ENCODE measurements around the gene BAHD1. TPM values are rescaled to one million over a fixed set of nuclear protein-coding genes. Genes with fewer than 3 reads are reported as not detected.

Gene BAHD1
- polyA plus RNA-seq, 3 donors, result 0.67 to 8.9 (median 0.79) TPM

DNA sequence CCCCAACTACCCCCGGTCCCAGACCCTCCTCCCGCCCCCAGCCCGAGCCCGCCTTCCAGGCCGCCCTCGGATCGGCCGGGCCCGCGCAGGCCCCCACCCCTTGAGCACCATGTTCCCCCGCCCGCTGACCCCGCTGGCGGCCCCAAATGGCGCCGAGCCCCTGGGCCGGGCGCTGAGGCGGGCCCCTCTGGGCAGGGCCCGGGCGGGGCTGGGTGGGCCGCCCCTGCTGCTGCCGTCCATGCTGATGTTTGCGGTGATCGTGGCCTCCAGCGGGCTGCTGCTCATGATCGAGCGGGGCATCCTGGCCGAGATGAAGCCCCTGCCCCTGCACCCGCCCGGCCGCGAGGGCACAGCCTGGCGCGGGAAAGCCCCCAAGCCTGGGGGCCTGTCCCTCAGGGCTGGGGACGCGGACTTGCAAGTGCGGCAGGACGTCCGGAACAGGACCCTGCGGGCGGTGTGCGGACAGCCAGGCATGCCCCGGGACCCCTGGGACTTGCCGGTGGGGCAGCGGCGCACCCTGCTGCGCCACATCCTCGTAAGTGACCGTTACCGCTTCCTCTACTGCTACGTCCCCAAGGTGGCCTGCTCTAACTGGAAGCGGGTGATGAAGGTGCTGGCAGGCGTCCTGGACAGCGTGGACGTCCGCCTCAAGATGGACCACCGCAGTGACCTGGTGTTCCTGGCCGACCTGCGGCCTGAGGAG is 30.5 kb downstream of the BAHD1 start:
- WGBS (ENCODE audit: insufficient coverage), result under 1% methylated on average over 55 of the region's 60 CpGs
- Histone ChIP-seq H3K9ac (ENCODE audit: insufficient read depth, low read length, poor library complexity, severe bottlenecking) (peak overlapping the region; percentile 77), H3K4me3 (replicated peaks in 1 of 3; ENCODE audit: low read depth in 2 of 3, low read length in 3 of 3) (peak overlapping the region; percentile 52 to 91 (median 62)), H2AFZ (ENCODE audit: insufficient read depth, low read depth, low read length, poor library complexity, severe bottlenecking) (peak overlapping the region; percentile 94), H3K79me2 (ENCODE audit: insufficient read depth, low read length) (peaks cover 10% of the 10 kb centered on the region), H3K9me3 (replicated peaks in 1 of 2; ENCODE audit: control insufficient read depth in 1 of 2, insufficient read depth in 1 of 2, low read length in 2 of 2) (no peaks in the 10 kb centered on the region), H3K4me1 (ENCODE audit: control insufficient read depth in 1 of 2, insufficient read depth in 2 of 2, low read length in 2 of 2) (peaks cover 13 to 27% of the 10 kb centered on the region in 2 donors), H3K36me3 (replicated peaks in 1 of 2; ENCODE audit: control insufficient read depth in 1 of 2, insufficient read depth in 2 of 2, low read length in 2 of 2) (peaks cover 0 to 4% of the 10 kb centered on the region in 2 donors), H3K27ac (ENCODE audit: low read depth in 1 of 2, low read length in 2 of 2) (peak overlapping the region in 1 of 2 donors; percentile 75), H3K4me2 (replicated peaks; ENCODE audit: extremely low read depth, low read length, poor library complexity, severe bottlenecking) (peak overlapping the region; percentile 97), H4K20me1 (ENCODE audit: insufficient read depth, low read length) (no peaks in the 10 kb centered on the region), H3K27me3 (ENCODE audit: control insufficient read depth in 2 of 2, insufficient read depth in 2 of 2, low read length in 2 of 2) (no peaks in the 10 kb centered on the region)
- Mint-ChIP-seq H3K4me1 (peaks cover 27% of the 10 kb centered on the region), H3K27ac (peak overlapping the region; percentile 66 to 89 (median 72)), H3K9me3 (peaks cover 0 to 2% (median 0%) of the 10 kb centered on the region in 7 donors), H3K27me3 (ENCODE audit: low read depth in 3 of 3) (peaks cover 2 to 5% (median 4%) of the 10 kb centered on the region in 3 donors), H3K36me3 (peaks cover 5 to 15% of the 10 kb centered on the region in 2 donors), H3K4me3 (peak overlapping the region; percentile 87 to 93)
- DNase-seq, result peak in 2 of 3 donors; percentile 24 to 40
- TF ChIP-seq, protein P1, sequence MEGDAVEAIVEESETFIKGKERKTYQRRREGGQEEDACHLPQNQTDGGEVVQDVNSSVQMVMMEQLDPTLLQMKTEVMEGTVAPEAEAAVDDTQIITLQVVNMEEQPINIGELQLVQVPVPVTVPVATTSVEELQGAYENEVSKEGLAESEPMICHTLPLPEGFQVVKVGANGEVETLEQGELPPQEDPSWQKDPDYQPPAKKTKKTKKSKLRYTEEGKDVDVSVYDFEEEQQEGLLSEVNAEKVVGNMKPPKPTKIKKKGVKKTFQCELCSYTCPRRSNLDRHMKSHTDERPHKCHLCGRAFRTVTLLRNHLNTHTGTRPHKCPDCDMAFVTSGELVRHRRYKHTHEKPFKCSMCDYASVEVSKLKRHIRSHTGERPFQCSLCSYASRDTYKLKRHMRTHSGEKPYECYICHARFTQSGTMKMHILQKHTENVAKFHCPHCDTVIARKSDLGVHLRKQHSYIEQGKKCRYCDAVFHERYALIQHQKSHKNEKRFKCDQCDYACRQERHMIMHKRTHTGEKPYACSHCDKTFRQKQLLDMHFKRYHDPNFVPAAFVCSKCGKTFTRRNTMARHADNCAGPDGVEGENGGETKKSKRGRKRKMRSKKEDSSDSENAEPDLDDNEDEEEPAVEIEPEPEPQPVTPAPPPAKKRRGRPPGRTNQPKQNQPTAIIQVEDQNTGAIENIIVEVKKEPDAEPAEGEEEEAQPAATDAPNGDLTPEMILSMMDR (IDR thresholded peaks at IDR 0.05), result no peak
- intact Hi-C loops (cut with micrococcal nuclease), result no loop called here

DNA sequence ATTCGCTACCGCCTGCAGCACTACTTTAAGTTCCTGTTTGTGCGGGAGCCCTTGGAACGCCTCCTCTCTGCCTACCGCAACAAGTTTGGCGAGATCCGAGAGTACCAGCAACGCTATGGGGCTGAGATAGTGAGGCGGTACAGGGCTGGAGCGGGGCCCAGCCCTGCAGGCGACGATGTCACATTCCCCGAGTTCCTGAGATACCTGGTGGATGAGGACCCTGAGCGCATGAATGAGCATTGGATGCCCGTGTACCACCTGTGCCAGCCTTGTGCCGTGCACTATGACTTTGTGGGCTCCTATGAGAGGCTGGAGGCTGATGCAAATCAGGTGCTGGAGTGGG is 31.0 kb downstream of the BAHD1 start:
- DNase-seq, result peak in 1 of 3 donors; percentile 39
- H3K27ac Mint-ChIP-seq, result peak overlapping the region; percentile 66 to 89 (median 72)
- H3K4me3 Mint-ChIP-seq, result peak overlapping the region; percentile 87 to 93
- H2AFZ ChIP-seq (ENCODE audit: insufficient read depth, low read depth, low read length, poor library complexity, severe bottlenecking), result peak overlapping the region; percentile 94
- H3K36me3 ChIP-seq (replicated peaks in 1 of 2; ENCODE audit: control insufficient read depth in 1 of 2, insufficient read depth in 2 of 2, low read length in 2 of 2), result no peaks in the 10 kb centered on the region
- peak overlapping the region; percentile 77 for H3K9ac ChIP-seq (ENCODE audit: insufficient read depth, low read length, poor library complexity, severe bottlenecking)
- H3K4me2 ChIP-seq (replicated peaks; ENCODE audit: extremely low read depth, low read length, poor library complexity, severe bottlenecking), result peak overlapping the region; percentile 97
- H3K27ac ChIP-seq (ENCODE audit: low read depth in 1 of 2, low read length in 2 of 2), result peak overlapping the region in 1 of 2 donors; percentile 75
- H3K4me1 Mint-ChIP-seq, result peaks cover 22% of the 10 kb centered on the region
- 5% methylated on average over 16 of the region's 16 CpGs for WGBS (ENCODE audit: insufficient coverage)
- no peaks in the 10 kb centered on the region for H3K27me3 ChIP-seq (ENCODE audit: control insufficient read depth in 2 of 2, insufficient read depth in 2 of 2, low read length in 2 of 2)
- H3K27me3 Mint-ChIP-seq (ENCODE audit: low read depth in 3 of 3), result peaks cover 2 to 5% (median 4%) of the 10 kb centered on the region in 3 donors
- H3K4me3 ChIP-seq (replicated peaks in 1 of 3; ENCODE audit: low read depth in 2 of 3, low read length in 3 of 3), result peak overlapping the region; percentile 52 to 91 (median 62)
- no peaks in the 10 kb centered on the region for H3K9me3 ChIP-seq (replicated peaks in 1 of 2; ENCODE audit: control insufficient read depth in 1 of 2, insufficient read depth in 1 of 2, low read length in 2 of 2)
- intact Hi-C loops (cut with micrococcal nuclease), result no loop called here
- H3K36me3 Mint-ChIP-seq, result peaks cover 2 to 12% of the 10 kb centered on the region in 2 donors
- no peaks in the 10 kb centered on the region for H4K20me1 ChIP-seq (ENCODE audit: insufficient read depth, low read length)
- peaks cover 10% of the 10 kb centered on the region for H3K79me2 ChIP-seq (ENCODE audit: insufficient read depth, low read length)
- peaks cover 13 to 22% of the 10 kb centered on the region in 2 donors for H3K4me1 ChIP-seq (ENCODE audit: control insufficient read depth in 1 of 2, insufficient read depth in 2 of 2, low read length in 2 of 2)
- TF ChIP-seq, protein P1 (IDR thresholded peaks at IDR 0.05), result no peak
- H3K9me3 Mint-ChIP-seq, result peaks cover 0 to 2% (median 0%) of the 10 kb centered on the region in 7 donors

Measured in CD14-positive monocyte (primary cell).